IPS DF 4.7 (cell line): ENCODE results near the gene MAPKBP1.

Experiments used
- DNase-seq: peaks from one replicate; pipeline ENCODE4 v3.0.0-alpha.2; 2013; ENCODE audit warnings: low spot score; ENCODE audit errors: extremely low read depth

Gene MAPKBP1

DNA sequence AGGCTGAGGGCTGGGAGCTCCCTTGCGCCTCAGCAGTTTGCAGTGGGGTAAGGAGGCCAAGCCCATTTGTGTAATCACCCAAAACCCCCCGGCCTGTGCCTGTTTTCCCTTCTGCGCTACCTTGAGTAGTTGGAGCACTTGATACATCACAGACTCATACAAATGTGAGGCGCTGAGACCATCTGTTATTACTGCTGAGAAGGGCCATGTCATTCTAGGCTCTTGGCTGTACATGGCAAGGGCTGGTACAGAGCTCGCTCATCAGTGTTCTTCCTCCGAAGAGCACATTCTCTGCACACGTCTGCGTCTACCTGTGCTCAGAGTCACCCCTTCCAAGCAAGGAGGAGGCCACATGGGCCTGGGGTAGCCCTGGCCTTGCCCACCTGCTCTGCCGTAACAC is 73.7 kb downstream of the MAPKBP1 start:
- DNase-seq = no peak

DNA sequence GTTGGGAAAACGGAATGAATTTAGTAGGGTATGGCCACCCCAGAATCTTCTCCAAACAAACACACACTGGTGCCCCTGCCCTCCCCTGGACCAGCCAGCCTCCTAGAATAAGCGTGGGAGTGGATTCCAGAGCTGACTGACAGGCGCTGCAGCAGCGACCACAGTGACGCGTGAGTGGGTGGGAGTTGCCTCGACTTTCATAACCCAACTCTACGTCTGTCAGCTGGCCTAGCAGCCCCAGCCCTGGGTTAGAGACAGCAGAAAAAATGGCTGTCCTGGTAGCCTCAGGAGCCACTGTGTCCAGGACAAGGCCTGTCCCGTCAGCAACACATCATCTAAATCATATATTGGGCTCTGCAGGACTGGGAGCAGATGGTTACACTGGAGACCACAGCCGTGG is 74.3 kb downstream of the MAPKBP1 start:
- no peak for DNase-seq

- DNase-seq = no peak
These were observed 74.9 kb downstream of the MAPKBP1 start for GRCh38 chr15:41849204-41849603.

DNA sequence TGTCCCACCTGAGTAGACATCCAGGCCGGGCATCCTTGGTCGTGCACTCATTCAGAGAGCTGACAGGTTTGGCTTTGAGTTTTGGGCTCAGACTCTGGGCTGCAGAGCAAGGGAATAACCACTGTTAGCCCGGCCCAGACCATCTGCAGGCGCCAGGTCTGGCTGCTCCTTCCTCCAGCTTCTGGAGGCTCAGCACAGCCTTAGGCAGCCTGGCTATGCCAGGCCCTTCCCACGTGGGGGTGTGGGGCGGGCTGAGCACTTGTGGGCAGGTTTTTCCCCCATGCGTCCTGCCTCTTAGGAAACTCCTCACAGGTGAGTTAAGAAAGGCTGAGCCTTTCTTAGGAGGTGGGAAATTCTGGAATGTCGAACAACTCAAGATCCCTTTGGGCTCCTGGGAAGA is 75.6 kb downstream of the MAPKBP1 start:
- DNase-seq = no peak

- DNase-seq = no peak
These were observed 76.3 kb downstream of the MAPKBP1 start for GRCh38 chr15:41850482-41851166.

DNA sequence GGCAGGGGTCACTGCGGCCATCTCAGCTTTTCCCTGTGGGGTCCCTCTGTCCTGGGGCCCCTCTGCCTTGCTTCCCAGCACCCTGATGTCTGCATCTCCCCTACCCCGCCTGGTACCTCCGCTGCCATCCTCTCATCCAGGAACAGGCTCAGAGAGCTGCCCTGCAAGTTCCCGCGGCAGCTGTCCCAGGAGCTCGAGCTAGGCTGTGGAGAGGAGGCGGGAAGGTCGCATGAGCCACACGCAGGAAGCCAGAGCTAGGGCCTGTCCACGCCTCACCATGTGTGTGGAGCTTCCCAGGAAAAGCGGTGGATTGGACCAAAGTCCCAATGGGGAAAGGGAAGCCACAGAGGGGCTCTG is 76.9 kb downstream of the MAPKBP1 start:
- no peak for DNase-seq

GRCh38 chr15:41851755-41852370 is 77.6 kb downstream of the MAPKBP1 start:
- DNase-seq = no peak

GRCh38 chr15:41852736-41853590 is 78.7 kb downstream of the MAPKBP1 start:
- DNase-seq = no peak

- no peak for DNase-seq
These were observed 79.5 kb downstream of the MAPKBP1 start for GRCh38 chr15:41853831-41854230.

DNA sequence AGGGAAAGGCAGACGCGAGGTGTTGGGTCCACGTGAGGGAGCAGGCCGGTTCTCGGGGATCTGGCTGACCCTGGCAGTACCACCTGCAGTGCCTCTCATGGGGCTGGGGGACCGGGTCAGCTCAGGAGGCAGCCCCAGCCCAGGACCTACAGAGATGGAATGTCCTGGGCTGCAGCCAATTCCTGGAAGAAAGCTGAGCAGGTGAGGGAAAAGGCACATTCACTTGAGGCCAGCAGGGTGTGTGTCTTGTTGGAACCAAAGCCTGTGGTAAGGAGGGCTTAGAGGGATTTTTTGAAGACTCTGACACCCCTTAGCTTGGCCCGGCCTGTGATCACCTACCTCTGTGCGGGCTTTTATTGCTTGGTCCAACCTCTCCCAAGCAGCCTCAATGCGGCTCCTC is 80.2 kb downstream of the MAPKBP1 start:
- DNase-seq = no peak

DNA sequence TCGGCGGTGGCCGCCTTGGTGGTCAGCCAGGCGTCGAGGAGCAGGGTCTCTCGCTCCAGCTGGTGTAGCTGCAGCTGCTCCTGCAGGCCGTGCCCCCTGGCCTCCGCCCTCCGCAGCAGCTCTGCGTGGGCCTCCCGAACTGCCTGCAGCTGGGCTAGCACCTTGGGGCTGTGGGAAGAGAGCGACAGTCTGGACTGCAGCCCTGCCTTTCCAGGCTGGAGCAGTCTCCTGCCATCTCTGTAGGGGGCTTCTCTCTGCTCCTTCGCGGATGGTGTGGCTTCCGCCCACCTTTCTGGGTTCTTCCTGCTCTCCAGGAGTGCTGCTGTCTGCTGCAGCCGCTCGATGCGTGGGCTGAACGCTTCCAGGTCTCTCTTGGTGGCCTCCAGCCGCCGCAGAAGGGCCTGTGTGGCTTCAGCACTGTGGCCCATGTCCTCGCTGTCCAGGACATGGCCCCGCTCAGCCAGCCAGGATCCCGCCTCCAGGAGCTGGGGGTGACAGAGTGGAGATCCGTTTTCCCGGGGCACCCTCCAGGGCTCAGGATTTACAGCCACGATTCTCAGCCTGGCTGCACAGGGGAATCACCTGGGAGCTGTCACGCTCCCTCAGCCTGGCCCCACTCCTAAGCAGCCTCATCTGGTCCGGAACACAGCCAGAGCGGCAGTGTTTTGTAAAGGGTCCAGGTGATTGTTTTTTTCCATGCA is 81.1 kb downstream of the MAPKBP1 start:
- no peak for DNase-seq

GRCh38 chr15:41856262-41856661 is 82.0 kb downstream of the MAPKBP1 start:
- DNase-seq = no peak

- DNase-seq = no peak
These were observed 82.4 kb downstream of the MAPKBP1 start for GRCh38 chr15:41856716-41857115.

DNA sequence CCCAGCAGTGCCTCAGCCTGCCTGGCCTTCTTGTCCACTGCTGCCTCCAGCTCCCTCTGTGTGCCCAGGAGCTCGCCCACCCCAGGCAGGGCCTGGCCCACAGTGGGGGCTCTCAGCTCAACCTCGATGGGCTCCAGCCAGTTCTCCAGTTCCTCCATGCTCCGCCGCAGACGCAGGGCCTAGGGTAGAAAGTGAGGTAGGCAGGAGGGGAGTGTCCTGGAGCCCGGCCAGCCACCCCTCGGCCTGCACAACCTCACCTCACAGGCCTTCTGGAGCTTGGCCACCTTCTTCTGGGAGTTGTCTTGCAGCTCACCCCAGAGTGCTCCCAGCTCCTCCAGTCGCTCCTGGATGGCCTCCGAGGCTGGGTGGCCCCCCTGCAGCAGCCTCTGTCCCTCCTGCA is 83.0 kb downstream of the MAPKBP1 start:
- DNase-seq = no peak

DNA sequence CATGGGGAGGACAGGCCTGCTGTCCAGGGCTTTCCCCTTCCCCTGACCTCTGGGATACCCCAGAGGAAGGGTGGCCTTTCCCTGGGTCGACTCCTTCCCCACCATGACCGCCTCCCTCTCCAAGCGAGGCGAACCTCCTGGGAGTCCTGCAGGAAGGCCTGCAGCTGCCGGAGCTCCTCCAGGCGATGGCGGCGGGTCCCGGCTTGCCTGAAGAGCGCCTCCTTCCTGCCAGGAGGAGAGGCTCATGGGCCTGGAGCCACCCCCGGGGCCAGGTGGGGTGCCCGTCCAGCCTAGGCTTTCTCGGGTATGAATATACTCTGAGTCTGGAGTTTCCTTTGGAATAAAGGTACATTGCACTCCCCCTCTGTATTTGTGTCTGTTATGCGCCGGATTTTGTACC is 84.5 kb downstream of the MAPKBP1 start:
- DNase-seq = no peak

DNA sequence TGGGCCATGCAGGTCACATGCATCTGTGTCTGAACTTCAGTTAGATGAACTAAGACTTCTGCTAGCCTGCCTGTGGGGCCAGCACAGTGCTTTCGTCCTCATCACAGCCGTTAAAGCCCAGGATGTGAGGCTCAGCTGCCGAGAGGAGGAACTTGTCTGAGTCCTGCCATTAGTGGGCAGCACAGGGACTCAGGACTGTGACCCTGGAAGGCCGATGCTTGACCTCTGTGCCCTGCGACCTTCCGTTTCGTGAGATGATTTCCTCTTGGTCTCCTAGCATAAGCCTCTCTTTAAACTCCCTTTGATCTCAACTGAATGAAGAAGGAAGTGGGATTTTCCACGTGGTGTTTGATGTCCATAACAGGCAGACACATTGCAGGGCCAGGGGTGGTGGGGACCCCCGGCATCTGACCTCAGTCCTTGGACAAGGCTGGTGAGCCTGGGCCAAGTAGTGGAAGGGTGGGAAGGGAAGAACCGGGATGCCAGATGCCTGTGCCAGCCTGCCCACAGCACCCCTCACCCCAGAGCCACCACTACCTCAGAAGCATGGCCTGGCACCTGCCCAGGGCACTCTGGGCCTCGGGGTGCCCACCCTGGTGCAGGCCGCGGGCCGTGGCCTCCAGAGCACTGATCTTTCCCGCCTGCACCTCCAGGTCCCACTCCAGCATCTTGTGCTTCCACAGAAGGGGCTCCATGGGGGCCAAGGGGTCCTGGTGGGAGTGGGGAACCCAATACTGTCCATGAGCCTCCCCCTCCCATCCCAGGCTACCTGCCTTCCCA is 86.0 kb downstream of the MAPKBP1 start:
- no peak for DNase-seq

DNA sequence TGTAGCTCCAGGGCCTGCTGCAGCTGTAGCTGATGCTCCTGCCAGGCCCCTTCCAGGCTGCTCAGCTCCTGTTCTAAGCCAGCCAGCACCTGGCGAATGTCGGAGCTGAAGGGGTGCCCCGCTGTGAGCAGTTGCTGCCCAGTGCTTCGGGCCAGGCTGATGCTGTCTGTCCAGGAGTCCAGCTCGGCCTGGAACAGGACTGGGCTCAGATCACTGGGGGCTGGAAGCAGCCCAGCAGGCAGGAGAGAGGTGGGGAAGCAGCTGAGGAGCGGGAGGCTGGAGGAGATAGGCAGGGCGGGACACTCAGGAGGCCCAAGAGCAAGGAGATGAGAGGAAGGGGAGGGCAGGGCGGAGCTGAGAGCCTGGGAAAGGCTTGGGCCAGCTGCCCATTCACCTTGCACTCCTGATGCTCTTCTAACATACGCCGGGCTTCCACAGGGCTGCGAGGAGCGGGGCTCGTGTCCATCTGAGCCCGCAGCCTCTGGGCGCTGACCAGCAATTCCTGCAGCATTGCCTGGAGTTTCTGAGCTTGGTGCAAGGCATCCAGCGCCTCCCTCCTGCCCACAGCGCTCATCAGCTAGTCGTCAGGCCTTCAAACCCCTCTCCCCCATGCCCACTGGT is 87.6 kb downstream of the MAPKBP1 start:
- DNase-seq = no peak

DNA sequence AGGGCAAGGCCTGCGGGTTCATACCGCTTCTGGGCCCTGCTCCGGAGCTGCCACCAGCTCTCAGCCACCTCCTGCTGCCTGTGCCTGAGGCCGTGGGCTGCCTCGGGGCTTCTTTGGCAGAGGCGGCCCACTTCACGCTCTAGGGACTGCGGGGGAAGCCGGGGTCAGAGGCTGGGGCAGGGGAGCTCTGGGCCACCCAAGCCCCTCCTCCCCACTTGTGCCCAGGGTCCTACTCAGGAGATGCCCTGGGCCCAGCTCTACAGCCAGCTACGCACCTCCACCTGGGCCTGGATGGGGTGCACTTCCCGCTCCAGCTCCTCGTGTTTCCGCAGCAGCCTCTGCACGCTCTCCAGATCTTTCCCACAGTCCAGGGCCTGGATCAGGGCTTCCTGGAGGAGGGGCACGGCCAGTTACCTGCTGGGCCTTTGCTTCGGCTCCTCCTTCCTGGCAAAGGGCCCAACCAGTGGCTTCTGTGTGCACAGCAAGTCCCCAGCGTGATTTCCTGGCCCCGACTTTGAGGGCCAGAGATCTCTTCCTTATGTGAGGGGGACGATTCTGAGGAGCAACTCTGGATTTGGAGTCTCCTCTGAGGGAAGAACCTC is 88.3 kb downstream of the MAPKBP1 start:
- DNase-seq = no peak

- no peak for DNase-seq
These were observed 91.3 kb downstream of the MAPKBP1 start for GRCh38 chr15:41865490-41866055.

DNA sequence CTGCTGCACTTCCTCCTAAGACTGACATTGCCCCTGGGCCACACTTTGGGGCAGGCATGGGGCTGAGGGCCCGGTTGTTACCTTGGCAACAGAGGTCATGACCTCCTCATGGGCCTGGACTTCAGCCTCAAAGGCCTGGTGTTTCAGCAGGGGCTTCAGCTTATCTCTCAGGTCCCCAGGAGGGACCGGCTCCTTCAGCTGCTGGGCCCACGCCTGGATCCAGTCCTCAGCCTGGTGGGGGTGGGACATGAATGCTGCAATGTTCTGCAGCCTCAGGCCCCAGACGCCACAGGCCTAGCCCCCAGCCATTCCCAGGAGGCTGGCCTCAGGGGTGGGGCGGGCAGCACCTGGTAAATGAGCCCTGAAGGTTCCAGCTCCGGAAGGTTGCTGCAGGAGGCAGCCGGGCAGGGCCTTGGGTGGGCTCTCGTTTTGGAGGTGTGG is 92.0 kb downstream of the MAPKBP1 start:
- DNase-seq = no peak
